ENCODE measurements around the gene CALCR. TPM values are rescaled to one million over a fixed set of nuclear protein-coding genes. Genes with fewer than 3 reads are reported as not detected.

Gene CALCR
- total RNA-seq, 1 donor: not detected

DNA sequence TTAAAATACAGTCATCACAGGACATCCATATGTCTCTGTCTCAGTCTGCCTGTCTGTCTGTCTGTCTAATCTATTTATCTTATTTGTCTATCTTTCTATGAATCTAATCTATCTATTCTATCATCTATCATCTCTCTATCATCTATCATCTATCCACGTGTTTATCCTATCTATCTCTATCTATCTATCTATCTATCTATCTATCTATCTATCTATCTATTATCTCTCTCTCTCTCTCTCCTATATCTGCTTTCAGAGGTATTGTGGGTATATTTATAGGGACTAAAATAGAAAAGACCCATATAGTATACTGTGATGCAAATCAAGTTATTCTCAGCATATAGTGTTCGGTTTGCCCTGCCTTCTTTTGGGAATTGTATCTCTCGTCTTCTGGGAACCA lies 174.9 kb downstream of the CALCR start:
- TF ChIP-seq, protein P1, sequence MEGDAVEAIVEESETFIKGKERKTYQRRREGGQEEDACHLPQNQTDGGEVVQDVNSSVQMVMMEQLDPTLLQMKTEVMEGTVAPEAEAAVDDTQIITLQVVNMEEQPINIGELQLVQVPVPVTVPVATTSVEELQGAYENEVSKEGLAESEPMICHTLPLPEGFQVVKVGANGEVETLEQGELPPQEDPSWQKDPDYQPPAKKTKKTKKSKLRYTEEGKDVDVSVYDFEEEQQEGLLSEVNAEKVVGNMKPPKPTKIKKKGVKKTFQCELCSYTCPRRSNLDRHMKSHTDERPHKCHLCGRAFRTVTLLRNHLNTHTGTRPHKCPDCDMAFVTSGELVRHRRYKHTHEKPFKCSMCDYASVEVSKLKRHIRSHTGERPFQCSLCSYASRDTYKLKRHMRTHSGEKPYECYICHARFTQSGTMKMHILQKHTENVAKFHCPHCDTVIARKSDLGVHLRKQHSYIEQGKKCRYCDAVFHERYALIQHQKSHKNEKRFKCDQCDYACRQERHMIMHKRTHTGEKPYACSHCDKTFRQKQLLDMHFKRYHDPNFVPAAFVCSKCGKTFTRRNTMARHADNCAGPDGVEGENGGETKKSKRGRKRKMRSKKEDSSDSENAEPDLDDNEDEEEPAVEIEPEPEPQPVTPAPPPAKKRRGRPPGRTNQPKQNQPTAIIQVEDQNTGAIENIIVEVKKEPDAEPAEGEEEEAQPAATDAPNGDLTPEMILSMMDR (IDR thresholded peaks at IDR 0.05; ENCODE audit: insufficient read depth, low read depth, low read length): no peak
- no peak overlapping the region for H3K4me3 ChIP-seq (ENCODE audit: low read depth, low read length)
- no peak for DNase-seq (ENCODE audit: low read depth)

DNA sequence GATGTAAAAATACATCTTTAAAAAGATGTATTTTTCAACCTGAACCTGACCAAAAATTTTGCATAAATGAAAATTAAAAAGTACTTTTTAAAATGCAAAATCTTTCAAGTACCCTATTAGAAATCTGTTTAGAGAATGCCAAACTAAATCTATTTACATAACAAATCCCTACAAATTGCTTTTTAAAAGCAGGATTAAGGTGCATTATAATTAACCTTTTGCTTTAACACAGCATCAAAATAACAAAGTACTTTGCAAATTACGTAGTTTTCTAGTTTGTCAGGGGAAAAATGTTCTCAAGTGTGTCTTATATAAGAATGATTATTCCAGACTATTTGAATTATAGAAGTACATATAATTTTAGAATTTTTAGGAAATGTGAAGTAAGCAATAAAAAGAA lies 181.5 kb downstream of the CALCR start:
- DNase-seq (ENCODE audit: low read depth): no peak
- TF ChIP-seq, protein P1 (IDR thresholded peaks at IDR 0.05; ENCODE audit: insufficient read depth, low read depth, low read length): no peak
- H3K4me3 ChIP-seq (ENCODE audit: low read depth, low read length): no peak overlapping the region

DNA sequence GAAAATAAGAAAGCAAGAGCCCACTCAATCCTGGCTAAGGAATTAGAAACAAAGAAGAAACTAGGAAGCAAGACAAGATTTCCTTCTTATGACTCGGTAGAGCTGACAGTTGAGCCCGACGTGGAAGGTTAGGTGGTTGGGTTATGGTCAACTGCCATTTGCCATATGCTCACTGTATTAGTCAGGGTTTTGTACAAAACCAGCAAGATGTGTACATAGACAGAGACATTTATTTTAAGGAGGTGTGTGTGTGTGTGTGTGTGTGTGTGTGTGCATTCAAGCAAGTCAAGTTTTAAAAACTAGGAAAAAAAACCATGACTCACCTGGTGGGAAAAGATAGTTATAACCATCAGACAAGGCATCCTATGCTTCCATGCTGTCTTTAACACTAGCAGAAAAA lies 183.9 kb downstream of the CALCR start:
- no peak overlapping the region for H3K4me3 ChIP-seq (ENCODE audit: low read depth, low read length)
- no peak for DNase-seq (ENCODE audit: low read depth)
- TF ChIP-seq, protein P1 (IDR thresholded peaks at IDR 0.05; ENCODE audit: insufficient read depth, low read depth, low read length): no peak

DNA sequence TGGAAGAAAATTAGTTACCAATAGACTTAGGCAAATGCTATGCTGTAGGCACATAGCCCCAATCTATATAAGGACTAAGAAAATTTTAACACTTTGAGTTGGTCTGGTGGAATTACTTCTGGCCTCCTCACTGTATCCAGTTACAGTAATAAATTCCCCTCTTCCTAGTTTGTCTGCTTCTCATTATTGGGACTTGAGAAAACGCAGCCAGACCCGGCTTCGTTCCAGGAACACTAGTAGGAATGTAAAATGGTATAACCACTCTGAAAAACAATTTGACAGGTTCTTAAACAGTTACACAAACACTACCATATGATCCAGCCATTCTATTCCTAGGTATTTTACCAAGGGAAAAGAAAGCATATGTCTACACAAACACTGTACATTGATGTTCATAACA lies 192.2 kb downstream of the CALCR start:
- DNase-seq (ENCODE audit: low read depth): no peak
- H3K4me3 ChIP-seq (ENCODE audit: low read depth, low read length): no peak overlapping the region
- TF ChIP-seq, protein P1 (IDR thresholded peaks at IDR 0.05; ENCODE audit: insufficient read depth, low read depth, low read length): no peak

DNA sequence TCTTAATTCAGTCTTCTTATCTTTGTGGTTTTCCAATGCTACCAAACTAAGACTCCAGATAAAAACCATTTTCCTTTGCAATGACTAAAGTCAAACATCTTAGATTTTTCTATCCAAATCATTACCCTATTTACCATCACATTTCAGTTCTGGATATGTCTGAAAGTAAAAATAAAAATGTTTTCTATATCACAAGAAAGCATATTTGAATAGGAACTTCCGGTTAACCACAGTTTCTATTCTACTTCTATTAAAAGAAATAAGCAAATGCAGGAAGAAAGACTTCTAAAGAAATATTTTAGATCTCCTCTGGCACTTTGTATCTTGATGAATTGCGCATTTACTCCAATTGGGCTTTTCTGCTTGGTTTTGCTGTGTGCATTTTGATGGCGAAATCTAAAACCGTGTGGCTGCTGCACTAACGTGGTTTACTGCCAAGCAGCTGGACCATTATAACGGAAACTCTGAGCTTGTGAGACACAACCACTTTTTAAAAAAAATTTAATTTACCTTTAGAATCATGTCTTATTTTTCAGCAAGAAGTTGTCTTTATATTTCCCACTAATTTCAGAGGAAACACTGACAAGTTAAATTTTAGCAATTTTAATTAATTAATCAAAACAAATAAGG lies 196.3 kb downstream of the CALCR start:
- DNase-seq (ENCODE audit: low read depth): no peak
- TF ChIP-seq, protein P1 (IDR thresholded peaks at IDR 0.05; ENCODE audit: insufficient read depth, low read depth, low read length): no peak
- no peak overlapping the region for H3K4me3 ChIP-seq (ENCODE audit: low read depth, low read length)

DNA sequence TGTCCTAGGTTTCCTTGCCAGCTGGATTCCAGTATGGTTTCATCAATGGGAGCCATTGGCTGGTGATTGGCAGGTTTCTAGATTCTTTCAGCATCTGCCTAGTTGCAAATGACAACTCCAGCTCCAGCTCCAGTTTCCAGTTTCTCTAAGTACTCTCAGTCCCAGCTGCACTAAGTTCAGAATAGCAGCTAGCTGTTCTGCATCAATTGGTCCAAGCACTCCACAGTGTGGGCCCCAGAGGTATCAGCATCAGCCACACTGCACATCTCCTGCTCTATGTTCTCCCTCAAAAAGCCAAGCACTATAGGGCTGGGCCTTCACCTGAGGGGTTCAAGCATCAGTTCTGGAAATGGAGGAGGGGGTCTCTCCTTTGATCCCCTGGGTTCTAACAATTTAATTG lies 198.9 kb downstream of the CALCR start:
- no peak overlapping the region for H3K4me3 ChIP-seq (ENCODE audit: low read depth, low read length)
- DNase-seq (ENCODE audit: low read depth): no peak
- TF ChIP-seq, protein P1 (IDR thresholded peaks at IDR 0.05; ENCODE audit: insufficient read depth, low read depth, low read length): no peak

Small RNAs within 50 kb of the gene (small RNA-seq; reads per million reads assigned to genes)
- 0.66 reads per million for gene MIR489
- gene MIR653: not detected

Measured in fibroblast of villous mesenchyme (primary cell).